Stimulated activated naive CD8-positive, alpha-beta T cell treated with anti-CD3 and anti-CD28 coated beads, Interleukin-15, amount 100 ng/mL, for 72 hours (primary cell): ENCODE results near the gene PACC1.
"Not testable (repeated sequence)": the region's sequence is repeated elsewhere in the genome, so short reads cannot be mapped to it uniquely, and the experiment has no call there.

Experiments used
- ATAC-seq: fragments of 150-1000 bp; cut with Tn5 transposase; 2 replicates; pipeline ENCODE4 v1.10.0; 2021; ENCODE audit warnings: mild to moderate bottlenecking, moderate library complexity
- DNase-seq, 2 donors: peaks; one replicate each; pipeline ENCODE4 v3.0.0; 2021 to 2022
- H3K27ac Mint-ChIP-seq, 2 donors: one replicate each; pipeline ENCODE4 v1.8.0; 2022; ENCODE audit warnings: mild to moderate bottlenecking in 2 of 2, mixed read lengths in 2 of 2, moderate library complexity in 2 of 2
- H3K27me3 Mint-ChIP-seq: one replicate; pipeline ENCODE4 v1.8.0; 2022; ENCODE audit warnings: mixed read lengths
- H3K4me1 Mint-ChIP-seq: one replicate; pipeline ENCODE4 v1.8.0; 2022; ENCODE audit warnings: mild to moderate bottlenecking, mixed read lengths
- H3K4me3 Mint-ChIP-seq, 2 donors: one replicate each; pipeline ENCODE4 v1.8.0; 2022; ENCODE audit warnings: mild to moderate bottlenecking in 2 of 2, mixed read lengths in 2 of 2, moderate library complexity in 1 of 2
- H3K9me3 Mint-ChIP-seq, 2 donors: one replicate each; pipeline ENCODE4 v1.8.0; 2022; ENCODE audit warnings: mixed read lengths in 2 of 2

Gene PACC1

DNA sequence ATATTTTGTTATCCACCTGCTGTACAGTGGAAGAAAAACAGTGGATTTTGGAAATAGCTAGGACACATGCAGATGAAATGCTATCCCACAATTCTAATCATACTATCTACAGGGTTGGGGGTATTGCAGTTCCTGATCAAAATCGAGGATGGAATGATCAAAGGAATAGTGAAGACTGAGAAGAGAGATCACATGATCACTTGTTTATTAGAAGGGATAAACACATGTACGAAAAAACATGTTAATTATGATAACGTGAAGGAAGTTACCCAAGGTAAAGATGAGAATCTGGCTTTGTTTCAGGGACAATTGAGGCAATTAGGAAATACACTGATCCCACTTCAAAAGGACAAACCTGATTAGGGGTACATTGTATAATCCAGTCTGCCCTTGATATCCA is 9.2 kb upstream of the PACC1 start:
- ATAC-seq (no peak), DNase-seq (no peak)
- Mint-ChIP-seq H3K4me3 (no peak overlapping the region), H3K27me3 (peaks cover 10% of the 10 kb centered on the region), H3K4me1 (no peaks in the 10 kb centered on the region), H3K27ac (no peak overlapping the region), H3K9me3 (no peaks in the 10 kb centered on the region)

DNA sequence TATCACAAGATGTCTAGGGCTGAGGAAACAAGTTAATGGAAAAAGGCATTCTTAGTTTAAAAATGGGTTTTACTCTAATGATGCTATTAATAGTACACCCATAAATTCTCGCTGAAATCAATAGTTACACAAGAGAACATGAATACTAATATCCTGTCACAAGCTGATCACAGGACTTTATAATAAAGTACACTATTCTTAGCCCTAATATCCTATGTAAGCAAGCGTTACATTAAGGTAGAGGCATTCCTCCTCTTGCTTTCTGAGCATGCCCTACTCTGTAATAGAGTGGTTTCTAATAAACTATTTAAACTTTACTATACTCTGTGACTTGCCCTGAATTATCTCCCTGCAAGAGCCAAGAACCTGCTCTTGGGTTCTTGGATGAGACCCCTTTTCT is 6.5 kb upstream of the PACC1 start:
- Mint-ChIP-seq H3K4me1 (no peaks in the 10 kb centered on the region), H3K27me3 (peaks cover 10% of the 10 kb centered on the region), H3K27ac (no peak overlapping the region), H3K9me3 (no peaks in the 10 kb centered on the region), H3K4me3 (no peak overlapping the region)
- ATAC-seq (no peak), DNase-seq (no peak)

DNA sequence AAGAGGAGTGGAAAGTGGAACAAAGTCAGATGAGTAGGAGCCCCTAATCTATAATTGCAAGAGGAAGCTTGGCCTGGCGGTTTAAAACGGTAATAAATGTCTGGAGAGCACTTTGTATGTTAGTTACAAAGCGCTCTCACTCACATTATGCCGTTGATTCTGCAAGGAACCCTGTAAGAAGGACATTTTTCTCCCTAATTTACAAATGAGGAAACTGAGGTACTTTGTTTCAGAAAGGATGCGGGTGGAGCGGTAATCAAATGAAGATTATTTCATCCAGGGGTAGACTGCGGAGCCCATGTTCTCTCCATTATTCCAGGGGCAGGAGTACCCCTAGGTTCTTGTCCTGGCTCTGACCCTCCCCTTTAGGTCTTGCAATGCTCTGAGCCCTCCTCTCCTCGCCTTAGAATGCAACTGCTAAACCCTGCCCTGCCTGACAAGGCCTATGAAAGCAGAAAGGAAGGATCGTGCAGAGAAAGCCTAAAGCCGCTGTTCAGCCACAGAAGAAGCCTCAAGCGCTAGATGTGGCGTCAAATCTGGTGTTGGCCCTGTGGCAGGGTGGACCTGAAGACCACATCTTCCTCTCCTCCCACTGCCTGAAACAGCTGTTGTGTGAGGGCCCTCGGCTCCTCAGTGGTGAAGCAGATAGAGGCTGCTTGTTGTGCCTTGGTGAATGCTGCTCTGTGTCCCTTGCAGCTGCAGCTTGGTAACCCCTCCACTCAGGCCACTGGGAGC is 588 bp upstream of the PACC1 start:
- peak overlapping the region; percentile 79 to 99 for H3K27ac Mint-ChIP-seq
- no peaks in the 10 kb centered on the region for H3K9me3 Mint-ChIP-seq
- no peak for ATAC-seq
- DNase-seq: no peak
- H3K4me3 Mint-ChIP-seq: peak overlapping the region; percentile 100
- H3K27me3 Mint-ChIP-seq: no peaks in the 10 kb centered on the region
- H3K4me1 Mint-ChIP-seq: peaks cover 36% of the 10 kb centered on the region

DNA sequence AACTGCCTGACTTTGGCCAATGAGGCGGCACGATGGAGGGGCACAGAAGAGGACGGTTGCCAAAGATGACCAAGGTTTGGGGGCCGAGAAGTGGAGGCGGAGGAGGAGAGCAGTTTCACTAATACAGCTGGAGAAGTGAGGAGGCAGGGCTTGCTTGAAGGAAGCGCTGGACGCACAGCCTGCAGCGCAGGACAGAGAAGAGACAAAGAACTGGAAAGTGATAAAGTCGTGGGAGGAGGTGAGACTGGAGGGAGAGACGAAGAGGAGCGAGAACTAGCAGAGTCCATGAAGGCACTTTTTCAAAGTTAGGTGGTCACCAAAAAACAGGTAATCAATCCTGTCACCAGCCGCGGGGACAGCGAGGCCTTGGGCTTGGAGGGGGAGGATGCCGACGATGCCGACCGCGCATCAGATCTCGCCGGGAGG is 771 bp downstream of the PACC1 start:
- peaks cover 36% of the 10 kb centered on the region for H3K4me1 Mint-ChIP-seq

DNA sequence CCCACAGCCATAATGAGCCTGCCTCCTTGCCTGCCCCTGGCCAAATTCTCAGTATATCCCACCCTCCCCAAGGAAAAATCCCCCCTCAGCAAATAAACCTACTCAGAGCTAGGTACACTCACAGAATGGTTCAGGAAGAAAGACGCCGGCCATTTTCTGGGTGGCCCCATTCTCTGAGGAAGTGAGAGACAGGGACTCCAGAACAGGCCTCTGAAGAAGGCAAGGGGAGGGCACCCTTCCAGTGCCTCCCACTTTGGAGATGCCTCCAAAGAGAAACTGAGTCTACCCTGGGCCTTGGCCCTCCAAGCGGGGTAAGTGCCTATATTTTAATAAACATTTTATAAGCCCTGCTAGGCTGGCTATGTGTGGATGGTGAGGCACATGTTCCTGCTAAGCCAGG is 2.3 kb downstream of the PACC1 start:
- Mint-ChIP-seq H3K9me3 (no peaks in the 10 kb centered on the region), H3K27me3 (no peaks in the 10 kb centered on the region), H3K4me3 (no peak overlapping the region), H3K4me1 (peaks cover 36% of the 10 kb centered on the region), H3K27ac (no peak overlapping the region)
- DNase-seq: no peak
- ATAC-seq: no peak

More for the DNA sequence above, 771 bp downstream of the PACC1 start:
- H3K27me3 Mint-ChIP-seq: no peaks in the 10 kb centered on the region
- H3K9me3 Mint-ChIP-seq: no peaks in the 10 kb centered on the region
- peak overlapping the region in 1 of 2 donors; percentile 91 for H3K27ac Mint-ChIP-seq
- peak overlapping the region; percentile 100 for H3K4me3 Mint-ChIP-seq
- no peak for DNase-seq
- peak; percentile 48 for ATAC-seq

DNA sequence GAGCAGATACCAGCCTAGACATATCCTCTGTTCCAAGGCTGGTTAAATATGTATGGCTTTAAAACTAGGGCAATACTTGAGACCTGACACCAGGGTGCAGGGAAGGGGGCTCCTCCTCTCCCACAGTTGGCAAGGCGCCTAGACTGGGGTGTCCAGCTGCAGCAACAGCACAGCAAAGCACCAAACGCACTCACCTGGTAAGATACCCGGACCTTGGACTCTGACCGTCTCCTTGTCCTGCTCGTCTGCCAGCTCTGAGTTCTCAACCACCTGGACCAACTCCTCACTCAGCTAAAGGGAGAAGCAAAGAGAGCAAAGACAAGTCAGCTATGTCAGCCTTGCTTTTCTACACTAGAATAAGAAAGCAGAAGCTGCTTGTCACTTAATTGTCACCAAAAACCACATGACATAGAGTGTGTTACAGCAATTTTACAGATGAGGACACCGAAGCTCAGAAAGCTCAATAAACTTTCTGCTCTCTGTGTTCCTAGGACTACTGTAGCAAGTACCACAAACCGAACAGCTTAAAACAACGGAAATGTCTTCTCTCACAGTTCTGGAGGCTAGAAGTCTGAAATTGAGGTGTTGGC is 4.4 kb downstream of the PACC1 start:
- H3K4me3 Mint-ChIP-seq: no peak overlapping the region
- no peaks in the 10 kb centered on the region for H3K9me3 Mint-ChIP-seq
- peaks cover 31% of the 10 kb centered on the region for H3K4me1 Mint-ChIP-seq
- no peaks in the 10 kb centered on the region for H3K27me3 Mint-ChIP-seq
- ATAC-seq (no peak), DNase-seq (no peak)
- H3K27ac Mint-ChIP-seq: no peak overlapping the region

DNA sequence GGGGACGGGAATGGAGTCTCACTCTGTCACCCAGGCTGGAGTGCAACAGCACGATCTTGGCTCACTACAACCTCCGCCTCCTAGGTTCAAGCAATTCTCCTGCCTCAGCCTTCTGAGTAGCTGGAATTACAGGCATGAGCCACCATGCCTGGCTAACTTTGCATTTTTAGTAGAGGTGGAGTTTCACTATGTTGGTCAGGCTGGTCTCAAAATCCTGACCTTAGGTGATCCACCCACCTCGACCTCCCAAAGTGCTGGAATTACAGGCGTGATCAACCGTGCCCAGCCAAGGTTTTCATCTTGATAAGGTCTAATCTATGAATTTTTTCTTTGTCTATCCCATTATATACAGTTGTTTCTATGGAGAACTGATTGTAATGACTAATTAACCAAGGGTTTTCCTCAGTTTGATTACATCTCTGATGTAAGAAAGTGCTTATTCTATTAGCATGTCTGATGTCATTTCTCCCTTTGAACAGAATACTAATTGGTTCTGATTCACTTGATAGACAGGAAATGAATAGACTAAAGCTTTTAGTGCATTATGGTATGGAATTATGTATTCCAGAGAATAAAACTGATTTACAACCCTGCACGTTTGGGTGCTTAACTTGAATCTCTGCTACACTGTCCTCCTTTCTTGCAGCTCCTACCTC is 11.9 kb downstream of the PACC1 start:
- no peaks in the 10 kb centered on the region for H3K27me3 Mint-ChIP-seq
- no peak overlapping the region for H3K27ac Mint-ChIP-seq
- no peak for DNase-seq
- H3K4me3 Mint-ChIP-seq: no peak overlapping the region
- H3K9me3 Mint-ChIP-seq: peaks cover 0 to under 1% of the 10 kb centered on the region in 2 donors
- H3K4me1 Mint-ChIP-seq: no peaks in the 10 kb centered on the region
- ATAC-seq: no peak

DNA sequence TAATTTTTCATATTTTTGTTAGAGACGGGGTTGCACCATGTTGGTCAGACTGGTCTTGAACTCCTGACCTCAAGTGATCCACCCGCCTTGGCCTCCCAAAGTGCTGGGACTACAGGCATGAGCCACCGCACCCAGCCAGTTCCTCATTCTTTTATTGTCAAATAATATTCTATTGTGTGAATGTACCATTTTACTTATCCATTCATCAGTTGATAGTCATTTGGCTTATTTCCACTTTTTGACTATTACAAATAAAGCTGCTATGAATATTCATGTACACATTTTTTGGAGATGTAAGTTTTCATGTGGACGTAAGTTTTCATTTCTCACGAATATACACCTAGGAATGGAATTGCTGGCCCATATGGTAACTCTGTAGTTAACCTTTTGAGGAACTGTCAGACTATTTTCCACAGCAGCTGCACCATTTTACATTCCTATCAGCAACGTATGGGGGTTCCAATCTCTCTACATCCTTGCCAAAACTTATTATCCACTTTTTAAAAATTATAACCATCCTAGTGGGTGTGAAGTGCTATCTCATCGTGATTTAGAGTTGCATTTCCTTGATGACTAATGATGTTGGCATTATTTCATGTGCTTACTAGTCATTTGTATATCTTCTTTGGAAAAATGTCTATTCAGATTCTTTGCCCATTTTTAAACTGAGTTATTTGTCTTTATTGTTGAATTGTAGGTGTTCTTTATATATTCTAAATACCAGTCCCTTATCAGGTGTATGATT is 12.7 kb downstream of the PACC1 start:
- no peak overlapping the region for H3K4me3 Mint-ChIP-seq
- peaks cover 7 to 8% of the 10 kb centered on the region in 2 donors for H3K9me3 Mint-ChIP-seq
- no peaks in the 10 kb centered on the region for H3K27me3 Mint-ChIP-seq
- H3K4me1 Mint-ChIP-seq: no peaks in the 10 kb centered on the region
- no peak overlapping the region for H3K27ac Mint-ChIP-seq
- ATAC-seq: no peak
- no peak for DNase-seq

DNA sequence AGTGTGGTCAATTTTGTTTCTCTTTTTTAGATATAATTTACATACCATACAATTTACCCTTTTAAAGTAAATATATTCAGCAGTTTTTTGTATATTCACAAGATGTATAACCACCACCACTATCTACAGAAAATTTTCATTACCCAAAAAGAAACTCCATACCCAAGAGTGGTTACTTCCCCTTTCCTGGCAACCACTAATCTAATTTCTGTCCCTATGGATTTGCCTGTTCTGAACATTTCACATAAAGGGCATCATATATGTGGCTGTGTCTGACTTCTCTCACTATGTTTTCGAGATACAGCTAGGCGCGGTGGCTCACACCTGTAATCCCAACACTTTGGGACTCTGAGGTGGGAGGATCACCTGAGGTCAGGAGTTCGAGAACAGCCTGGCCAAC is 13.6 kb downstream of the PACC1 start:
- Mint-ChIP-seq H3K4me3 (no peak overlapping the region), H3K9me3 (peaks cover 10 to 12% of the 10 kb centered on the region in 2 donors), H3K4me1 (no peaks in the 10 kb centered on the region), H3K27ac (no peak overlapping the region), H3K27me3 (no peaks in the 10 kb centered on the region)
- DNase-seq (no peak), ATAC-seq (no peak)

DNA sequence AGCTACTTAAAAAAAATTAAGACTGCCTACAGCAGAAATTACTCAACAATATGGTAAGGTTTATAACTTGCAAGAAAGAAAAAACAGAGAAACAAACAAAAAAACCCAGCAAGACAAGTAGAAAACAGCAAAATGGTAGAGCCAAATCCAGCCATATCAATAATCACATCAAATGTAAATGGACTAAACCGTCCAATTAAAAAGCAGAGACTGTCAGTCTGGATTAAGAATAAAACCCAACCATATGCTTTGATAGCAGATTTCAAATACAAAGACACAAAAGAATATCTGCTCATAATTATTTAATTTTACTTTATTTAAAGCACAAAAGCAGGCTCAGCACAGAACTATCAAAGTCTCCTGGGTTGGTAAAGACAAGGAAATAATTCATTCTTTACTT is 17.5 kb downstream of the PACC1 start:
- Mint-ChIP-seq H3K4me1 (peaks cover 9% of the 10 kb centered on the region), H3K4me3 (no peak overlapping the region), H3K9me3 (peaks cover 15 to 18% of the 10 kb centered on the region in 2 donors), H3K27me3 (no peaks in the 10 kb centered on the region), H3K27ac (no peak overlapping the region)
- DNase-seq (no peak), ATAC-seq (no peak)

DNA sequence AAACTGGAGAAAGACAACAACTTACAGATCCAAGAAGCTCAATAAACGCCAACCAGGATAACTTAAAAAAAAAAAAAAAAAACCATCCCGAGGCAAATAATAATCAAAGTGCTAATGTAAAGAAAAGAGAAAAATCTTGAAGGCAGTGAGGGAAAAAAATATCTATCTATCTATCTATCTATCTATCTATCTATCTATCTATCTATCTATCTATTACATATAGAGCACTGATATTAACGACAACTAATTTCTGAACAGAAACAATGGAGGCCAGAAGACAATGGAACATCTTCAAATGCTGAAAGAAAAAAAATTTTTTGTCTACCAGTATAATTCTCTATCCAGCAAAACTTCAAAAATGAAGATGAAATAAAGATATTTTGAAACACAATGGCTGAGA is 18.0 kb downstream of the PACC1 start:
- no peaks in the 10 kb centered on the region for H3K27me3 Mint-ChIP-seq
- H3K4me1 Mint-ChIP-seq: peaks cover 9% of the 10 kb centered on the region
- no peak overlapping the region for H3K27ac Mint-ChIP-seq
- peaks cover 16 to 21% of the 10 kb centered on the region in 2 donors for H3K9me3 Mint-ChIP-seq
- DNase-seq: no peak
- no peak for ATAC-seq
- no peak overlapping the region for H3K4me3 Mint-ChIP-seq

DNA sequence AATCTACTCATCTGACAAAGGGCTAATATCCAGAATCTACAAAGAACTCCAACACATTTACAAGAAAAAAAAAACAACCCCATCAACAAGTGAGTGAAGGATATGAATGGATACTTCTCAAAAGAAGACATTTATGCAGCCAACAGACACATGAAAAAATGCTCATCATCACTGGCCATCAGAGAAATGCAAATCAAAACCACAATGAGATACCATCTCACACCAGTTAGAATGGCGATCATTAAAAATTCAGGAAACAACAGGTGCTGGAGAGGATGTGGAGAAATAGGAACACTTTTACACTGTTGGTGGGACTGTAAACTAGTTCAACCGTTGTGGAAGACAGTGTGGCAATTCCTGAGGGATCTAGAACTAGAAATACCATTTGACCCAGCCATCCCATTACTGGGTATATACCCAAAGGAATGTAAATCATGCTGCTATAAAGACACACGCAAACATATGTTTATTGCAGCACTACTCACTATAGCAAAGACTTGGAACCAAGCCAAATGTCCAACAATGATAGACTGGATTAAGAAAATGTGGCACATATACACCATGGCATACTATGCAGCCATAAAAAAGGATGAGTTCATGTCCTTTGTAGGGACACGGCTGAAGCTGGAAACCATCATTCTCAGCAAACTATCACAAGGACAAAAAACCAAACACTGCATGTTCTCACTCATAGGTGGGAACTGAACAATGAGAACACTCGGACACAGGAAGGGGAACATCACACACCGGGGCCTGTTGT is 18.8 kb downstream of the PACC1 start:
- H3K4me3 Mint-ChIP-seq, ATAC-seq, DNase-seq, H3K4me1 Mint-ChIP-seq, H3K27ac Mint-ChIP-seq, H3K27me3 Mint-ChIP-seq: not testable (repeated sequence)
- H3K9me3 Mint-ChIP-seq: peaks cover 18 to 26% of the 10 kb centered on the region in 2 donors

DNA sequence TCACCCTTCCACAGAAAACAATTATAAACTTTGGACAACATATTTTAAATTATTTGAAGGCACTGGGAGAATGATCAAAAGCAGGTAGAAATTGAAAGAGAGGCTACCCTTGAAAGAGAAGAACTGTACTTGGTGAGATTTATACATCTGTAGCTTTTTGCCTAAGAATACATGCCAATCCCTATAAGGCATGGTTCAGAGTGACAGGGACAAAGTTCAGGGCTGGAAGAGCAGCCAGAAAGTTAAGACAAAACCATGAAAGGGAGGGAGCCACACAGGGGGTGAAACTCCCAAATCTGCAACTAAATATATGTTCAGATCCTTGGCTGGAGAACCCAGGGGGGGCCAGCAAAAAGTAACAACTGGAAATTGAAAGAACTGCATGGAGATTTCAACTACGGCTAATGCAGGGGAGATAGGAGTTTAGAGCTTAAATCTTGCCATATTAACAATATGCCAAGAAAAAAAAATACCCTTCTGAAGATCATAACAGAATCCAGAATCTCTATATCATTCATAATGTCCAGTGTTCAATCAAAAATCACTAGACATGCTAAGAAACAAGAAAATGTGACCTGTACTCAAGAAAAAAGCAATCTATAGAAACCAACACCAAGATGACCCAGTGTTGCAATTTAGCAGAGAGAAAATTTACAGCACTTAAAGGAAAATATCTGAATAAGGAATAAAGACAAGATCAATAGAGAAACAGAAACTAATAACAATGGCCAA is 25.5 kb downstream of the PACC1 start:
- ATAC-seq: no peak
- Mint-ChIP-seq H3K27me3 (no peaks in the 10 kb centered on the region), H3K4me1 (peaks cover 17% of the 10 kb centered on the region), H3K9me3 (peaks cover 14 to 22% of the 10 kb centered on the region in 2 donors), H3K27ac (no peak overlapping the region), H3K4me3 (no peak overlapping the region)
- DNase-seq: no peak

DNA sequence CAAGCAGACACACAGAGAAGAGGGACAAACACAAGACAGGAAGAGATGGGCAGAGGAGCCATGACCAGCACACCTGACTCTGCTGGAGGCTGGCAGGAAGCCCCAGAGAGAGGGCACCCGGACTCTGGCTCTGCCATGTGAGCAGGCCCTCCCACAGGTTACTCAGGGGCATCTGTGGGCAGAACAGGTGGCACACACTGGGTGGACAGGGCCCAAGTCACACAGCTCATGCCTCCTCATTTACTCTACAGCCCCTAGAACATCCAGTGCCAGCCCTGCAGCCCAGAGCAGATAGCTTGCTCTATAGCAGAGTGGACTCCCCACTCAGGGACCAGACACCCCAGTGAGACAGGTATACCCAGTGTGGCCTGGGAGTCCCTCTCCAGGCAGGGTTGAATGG is 28.7 kb downstream of the PACC1 start:
- DNase-seq (no peak), ATAC-seq (no peak)
- Mint-ChIP-seq H3K27ac (no peak overlapping the region), H3K27me3 (no peaks in the 10 kb centered on the region), H3K4me1 (peaks cover 9% of the 10 kb centered on the region), H3K4me3 (no peak overlapping the region), H3K9me3 (peaks cover 6 to 8% of the 10 kb centered on the region in 2 donors)
